IPS-18c (cell line): ENCODE measurements around the gene MRGPRX1.
"Not testable (repeated sequence)": the region's sequence is repeated elsewhere in the genome, so short reads cannot be mapped to it uniquely, and the experiment has no call there.

ENCODE experiments used
- H3K4me3 ChIP-seq: 2 replicates; pipeline ENCODE4 v1.7.0; 2013; ENCODE audit warnings: low read depth, mild to moderate bottlenecking, low read length, moderate library complexity; ENCODE audit not compliant: insufficient read depth
- H3K9me3 ChIP-seq: one replicate; pipeline ENCODE4 v1.6.1; 2013; ENCODE audit warnings: mild to moderate bottlenecking, low read length, moderate library complexity; ENCODE audit not compliant: control insufficient read depth, insufficient read depth

The MRGPRX1 gene

GRCh38 chr11:18891712-18892111 is 47.5 kb downstream of the MRGPRX1 start:
- H3K9me3 ChIP-seq, H3K4me3 ChIP-seq: not testable (repeated sequence)

- H3K4me3 ChIP-seq: no peak overlapping the region
Measured at GRCh38 chr11:18890615-18891014, 48.6 kb downstream of the MRGPRX1 start.

More at GRCh38 chr11:18890615-18891014, 48.6 kb downstream of the MRGPRX1 start:
- H3K9me3 ChIP-seq: no peaks in the 10 kb centered on the region
